Measurements from ENCODE around the gene TBCEL.
"Not testable (repeated sequence)": the region's sequence is repeated elsewhere in the genome, so short reads cannot be mapped to it uniquely, and the experiment has no call there.

Gene TBCEL

DNA sequence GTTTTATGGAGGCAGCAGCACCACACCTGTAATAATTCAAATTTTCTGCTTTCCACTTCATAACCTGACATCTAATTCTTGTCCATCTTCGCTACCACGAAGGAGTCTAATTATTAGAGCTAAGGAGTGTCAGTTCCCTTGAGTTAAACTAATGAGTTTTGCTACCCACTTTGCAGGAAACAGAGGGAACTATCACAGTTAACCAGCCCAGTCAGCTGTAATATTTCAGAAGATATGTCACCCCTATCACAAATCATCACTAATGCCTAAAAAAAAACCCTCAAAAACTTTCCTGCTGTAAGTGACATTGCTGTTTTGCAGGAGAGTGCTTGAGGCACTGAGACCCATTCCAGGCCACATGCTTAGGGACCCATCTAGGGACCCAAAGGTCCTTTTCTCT is 85.6 kb downstream of the TBCEL start:
- no peak for DNase-seq

DNA sequence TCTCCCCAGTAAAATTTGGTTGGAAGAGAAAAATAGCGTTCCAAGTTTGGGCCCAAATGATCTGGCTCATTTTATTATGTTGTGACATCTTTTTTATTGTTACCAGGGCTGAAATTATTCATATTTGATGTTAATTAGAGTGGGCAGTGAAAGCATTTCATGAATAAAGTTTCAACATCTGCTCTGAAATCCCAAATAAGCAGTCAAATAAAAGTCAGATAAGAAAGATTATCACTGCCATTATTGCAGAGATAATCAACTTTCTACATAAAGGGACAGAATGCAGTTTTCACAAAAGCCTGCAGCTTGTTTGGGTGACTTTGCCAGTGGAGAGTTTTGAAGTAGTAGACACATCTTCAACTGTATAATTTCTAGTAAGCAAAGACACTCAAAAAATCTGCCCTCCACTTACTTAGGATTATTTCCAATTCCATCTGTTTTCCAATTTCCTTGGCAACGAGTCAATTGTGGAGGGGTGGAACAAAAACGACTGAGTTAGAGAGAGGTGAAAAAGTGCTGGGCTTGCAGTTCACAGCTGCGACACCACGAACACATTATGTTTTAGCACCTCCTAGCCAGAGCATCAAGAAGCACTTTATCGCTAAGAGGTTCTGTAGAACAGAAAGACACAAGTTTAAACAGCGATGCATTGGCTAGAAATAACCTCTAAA is 86.1 kb downstream of the TBCEL start:
- DNase-seq, result no peak

- DNase-seq, result no peak
Measured at GRCh38 chr11:121110871-121111724, 87.2 kb downstream of the TBCEL start.

DNA sequence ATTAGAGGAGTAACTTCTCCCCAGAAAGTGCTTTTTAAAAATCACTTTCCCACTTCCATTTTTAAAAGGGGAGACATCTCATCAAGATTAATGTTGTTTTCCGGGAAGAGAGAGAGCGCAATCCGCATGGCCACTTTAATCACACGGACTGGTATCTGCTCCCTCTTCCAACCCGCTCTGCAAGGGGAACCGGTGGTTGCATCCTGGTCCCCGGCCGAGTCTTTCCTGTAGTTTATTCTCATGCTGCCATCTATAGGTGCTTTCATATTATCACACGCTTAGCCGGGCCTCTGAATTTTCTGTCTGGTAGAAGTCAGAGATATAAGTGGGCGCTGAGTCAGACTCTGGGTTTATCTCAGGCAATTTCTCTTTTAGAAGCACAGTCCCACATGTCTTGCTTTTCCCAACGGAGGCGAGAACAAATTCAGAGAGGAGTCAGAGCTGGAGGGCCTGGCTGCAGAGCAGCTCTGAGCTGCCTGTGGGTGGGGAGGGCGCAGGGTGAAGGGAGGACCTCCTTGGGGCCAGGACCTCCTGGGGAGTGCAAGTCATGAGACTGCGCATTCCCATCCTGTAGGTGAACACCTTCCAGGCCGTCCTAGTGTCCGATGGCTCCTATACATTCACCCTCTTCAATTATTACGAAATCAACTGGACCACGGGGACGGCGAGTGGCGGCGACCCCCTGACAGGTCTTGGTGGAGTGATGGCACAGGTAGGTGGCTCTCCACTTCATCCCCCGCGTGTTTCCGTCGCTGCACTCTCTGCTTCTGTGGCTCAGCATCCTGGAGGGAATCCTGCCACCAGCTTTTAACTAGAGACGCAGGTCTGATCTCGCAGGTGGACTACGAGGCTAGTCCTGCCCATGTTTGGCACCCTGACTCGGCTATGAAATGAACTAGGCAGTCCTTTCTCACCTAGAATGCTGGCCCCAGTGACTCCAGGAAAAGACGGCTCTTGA is 88.9 kb downstream of the TBCEL start:
- DNase-seq, result peak; percentile 89

GRCh38 chr11:121113611-121114010 is 89.7 kb downstream of the TBCEL start:
- no peak for DNase-seq

DNA sequence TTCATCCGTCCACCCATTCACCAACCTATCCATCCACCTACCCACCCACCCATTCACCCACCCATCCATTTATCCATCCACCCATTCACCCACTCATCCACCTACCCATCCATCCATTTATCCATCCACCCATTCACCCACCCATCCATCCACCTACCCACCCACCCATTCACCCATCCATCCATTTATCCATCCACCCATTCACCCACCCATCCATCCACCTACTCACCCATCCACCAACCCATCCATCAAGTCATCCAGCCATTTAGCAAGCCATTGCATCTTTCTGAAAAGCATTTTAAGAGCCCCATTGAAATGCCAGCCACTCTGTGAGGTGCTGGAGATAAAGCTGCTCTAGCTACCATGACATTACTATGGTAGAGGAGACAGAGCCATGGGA is 91.1 kb downstream of the TBCEL start:
- DNase-seq, result not testable (repeated sequence)

DNA sequence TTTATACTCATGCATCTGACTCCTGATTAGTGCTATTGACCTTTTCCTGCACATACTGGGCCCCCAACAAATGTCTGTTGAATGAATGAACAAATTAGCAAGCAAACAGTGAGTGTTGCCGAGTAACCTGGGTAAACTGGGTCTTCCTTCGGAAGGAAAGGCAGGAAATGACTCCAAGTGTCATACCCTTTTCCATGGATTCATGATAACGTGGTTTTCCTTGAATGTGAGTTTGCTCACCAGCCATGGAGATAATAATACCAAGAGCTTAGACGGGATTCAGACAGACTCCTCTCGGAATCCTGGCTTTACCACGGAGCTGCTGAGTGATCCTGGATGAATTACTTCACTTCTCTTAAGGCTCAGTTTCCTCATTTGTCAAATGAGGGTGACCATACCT is 93.9 kb downstream of the TBCEL start:
- no peak for DNase-seq

DNA sequence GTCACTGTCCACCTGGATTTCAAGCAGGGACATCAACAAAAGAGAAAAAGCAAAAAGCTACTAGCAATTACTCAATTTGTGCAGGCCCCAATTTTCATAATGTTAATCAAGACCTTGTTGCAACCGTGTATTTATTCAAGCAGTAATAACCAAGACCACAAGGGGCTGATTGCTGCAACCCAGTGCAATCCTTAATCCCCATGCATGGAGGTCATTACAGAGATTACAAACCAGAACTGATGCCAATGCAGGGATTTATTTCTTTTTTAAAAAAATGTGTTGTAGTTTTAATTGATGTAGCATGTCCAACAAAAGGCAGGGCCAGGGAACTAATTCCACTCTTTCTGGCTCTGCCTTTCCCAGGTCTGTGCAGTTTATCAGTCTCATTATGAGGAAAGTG is 95.5 kb downstream of the TBCEL start:
- peak; percentile 14 for DNase-seq

- DNase-seq, result no peak
Measured at GRCh38 chr11:121122328-121122727, 98.4 kb downstream of the TBCEL start.

DNA sequence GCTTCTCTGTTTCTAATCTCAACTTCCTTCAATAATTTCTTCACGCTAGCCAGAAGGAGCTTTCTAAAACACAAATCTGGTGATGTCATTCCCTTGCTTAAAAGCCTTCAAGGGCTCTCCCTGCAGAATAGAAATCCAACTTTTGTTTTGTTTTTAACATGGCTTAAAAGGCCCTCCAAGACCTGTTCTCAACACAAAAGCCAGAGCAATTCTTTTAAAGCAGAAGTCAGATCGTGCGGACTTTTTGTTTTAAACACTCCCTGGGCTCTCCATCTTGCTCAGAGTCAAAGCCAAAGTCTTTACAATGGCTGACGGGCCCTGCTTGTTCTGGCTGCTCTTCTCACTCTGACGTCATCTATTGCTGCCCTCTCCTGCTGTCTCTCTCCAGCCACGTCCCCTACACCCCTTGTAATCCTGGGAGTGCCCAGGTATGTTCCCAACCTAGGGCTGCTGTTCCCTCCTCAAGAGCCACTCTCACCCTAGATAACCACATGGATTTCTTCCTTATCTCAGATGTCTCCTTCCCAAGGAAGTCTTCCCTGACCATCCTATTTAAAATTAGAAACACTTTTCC is 99.7 kb downstream of the TBCEL start:
- DNase-seq, result no peak

- DNase-seq, result no peak
Measured at GRCh38 chr11:121127809-121128208, 103.9 kb downstream of the TBCEL start.

DNA sequence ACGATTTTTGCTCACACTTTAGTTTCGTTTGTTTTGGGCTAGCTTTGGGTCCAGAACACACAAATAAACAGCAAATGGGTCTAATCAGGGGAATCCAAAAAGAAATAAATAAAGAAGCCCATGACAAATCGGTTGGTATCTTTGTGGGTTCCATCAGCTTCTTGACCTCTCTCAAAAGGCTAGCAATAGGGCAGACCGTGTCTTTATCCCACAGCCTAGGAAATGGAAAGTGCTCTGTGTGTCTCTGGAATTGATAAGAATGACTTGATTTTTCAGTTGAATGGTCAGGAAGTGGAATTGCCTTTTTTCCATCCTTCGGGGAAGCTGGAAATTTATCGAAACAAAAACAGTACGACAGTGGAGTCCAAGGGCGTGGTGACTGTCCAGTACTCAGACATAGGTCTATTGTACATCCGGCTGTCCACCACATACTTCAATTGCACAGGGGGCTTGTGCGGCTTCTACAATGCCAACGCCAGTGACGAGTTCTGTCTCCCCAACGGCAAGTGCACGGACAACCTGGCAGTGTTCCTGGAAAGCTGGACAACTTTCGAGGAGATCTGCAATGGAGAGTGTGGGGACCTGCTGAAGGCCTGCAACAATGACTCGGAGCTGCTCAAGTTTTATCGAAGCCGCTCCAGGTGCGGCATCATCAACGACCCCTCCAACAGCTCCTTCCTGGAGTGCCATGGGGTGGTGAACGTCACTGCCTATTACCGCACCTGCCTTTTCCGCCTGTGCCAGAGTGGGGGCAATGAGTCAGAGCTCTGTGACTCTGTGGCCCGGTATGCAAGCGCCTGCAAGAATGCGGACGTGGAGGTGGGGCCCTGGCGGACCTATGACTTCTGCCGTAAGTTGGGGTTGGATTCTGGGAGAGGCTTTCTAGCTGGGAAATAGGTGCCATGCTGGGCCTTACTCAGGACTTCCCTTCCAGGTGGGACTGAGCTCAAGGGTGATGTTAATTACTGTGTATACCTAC is 105.7 kb downstream of the TBCEL start:
- no peak for DNase-seq

DNA sequence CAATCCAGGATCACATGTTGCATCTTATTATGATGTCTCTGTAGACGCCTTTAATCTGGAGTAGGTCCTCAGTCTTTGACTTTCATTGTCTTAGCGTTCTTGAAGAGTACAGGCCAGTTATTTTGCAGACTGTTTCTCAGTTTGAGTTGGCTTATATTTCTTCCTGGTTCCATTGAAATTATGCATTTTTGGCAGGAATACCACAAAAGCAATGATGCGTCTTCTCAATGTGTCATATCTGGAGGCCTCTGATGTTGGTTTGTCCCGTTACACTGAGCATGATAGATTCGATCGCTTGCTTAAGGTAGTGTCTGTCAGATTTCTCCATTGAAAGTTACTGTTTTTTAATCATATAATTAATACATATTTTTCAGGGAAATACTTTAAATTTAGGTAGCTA is 107.8 kb downstream of the TBCEL start:
- no peak for DNase-seq

GRCh38 chr11:121132211-121132976 is 108.5 kb downstream of the TBCEL start:
- DNase-seq, result no peak

GRCh38 chr11:121134741-121135312 is 110.9 kb downstream of the TBCEL start:
- no peak for DNase-seq

- no peak for DNase-seq
Measured at GRCh38 chr11:121137005-121137404, 113.1 kb downstream of the TBCEL start.

- DNase-seq, result no peak
Measured at GRCh38 chr11:121138259-121138658, 114.4 kb downstream of the TBCEL start.

DNA sequence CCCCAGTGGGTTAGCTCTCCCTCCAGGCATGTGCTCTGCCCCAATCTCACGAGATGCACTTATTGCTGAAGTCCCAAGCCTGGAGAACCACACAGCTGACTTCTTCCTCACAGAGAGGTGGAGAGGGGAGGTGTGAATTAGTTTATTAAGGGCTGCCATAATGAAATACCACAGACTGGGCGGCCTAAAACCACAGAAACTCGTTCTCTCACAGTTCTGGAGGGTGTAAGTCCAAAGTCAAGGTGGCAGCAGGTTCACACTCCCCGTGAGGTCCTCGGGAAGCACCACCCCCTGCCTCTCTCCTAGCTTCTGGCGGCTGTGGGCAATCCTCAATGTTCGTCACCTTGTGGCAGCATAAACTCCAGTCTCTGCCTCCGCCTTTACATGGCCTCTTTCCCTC is 116.5 kb downstream of the TBCEL start:
- DNase-seq, result no peak
